Measurements from ENCODE around the gene SLC39A6.
"Not testable (repeated sequence)": the region's sequence is repeated elsewhere in the genome, so short reads cannot be mapped to it uniquely, and the experiment has no call there.

Gene SLC39A6

GRCh38 chr18:36131692-36132483 is 2.7 kb upstream of the SLC39A6 start:
- no peak for DNase-seq

GRCh38 chr18:36130883-36131653 is 1.9 kb upstream of the SLC39A6 start:
- no peak for DNase-seq

GRCh38 chr18:36130039-36130831 is 1.1 kb upstream of the SLC39A6 start:
- no peak for DNase-seq

- DNase-seq = no peak
Measured at GRCh38 chr18:36128907-36129299, 237 bp downstream of the SLC39A6 start.

GRCh38 chr18:36128530-36128870 is 640 bp downstream of the SLC39A6 start:
- DNase-seq = no peak

GRCh38 chr18:36127836-36128529 is 1.2 kb downstream of the SLC39A6 start:
- DNase-seq = no peak

- no peak for DNase-seq
Measured at GRCh38 chr18:36126668-36127067, 2.5 kb downstream of the SLC39A6 start.

GRCh38 chr18:36124841-36125240 is 4.3 kb downstream of the SLC39A6 start:
- DNase-seq = no peak

- no peak for DNase-seq
Measured at GRCh38 chr18:36120297-36120696, 8.8 kb downstream of the SLC39A6 start.

- not testable (repeated sequence) for DNase-seq
Measured at GRCh38 chr18:36116771-36117170, 12.4 kb downstream of the SLC39A6 start.

- DNase-seq = no peak
Measured at GRCh38 chr18:36114738-36115137, 14.4 kb downstream of the SLC39A6 start.

- no peak for DNase-seq
Measured at GRCh38 chr18:36114251-36114650, 14.9 kb downstream of the SLC39A6 start.

GRCh38 chr18:36112302-36112701 is 16.8 kb downstream of the SLC39A6 start:
- no peak for DNase-seq

- DNase-seq = no peak
Measured at GRCh38 chr18:36109737-36110136, 19.4 kb downstream of the SLC39A6 start.

GRCh38 chr18:36108601-36109000 is 20.5 kb downstream of the SLC39A6 start:
- no peak for DNase-seq

- no peak for DNase-seq
Measured at GRCh38 chr18:36108196-36108595, 20.9 kb downstream of the SLC39A6 start.

- DNase-seq = no peak
Measured at GRCh38 chr18:36107477-36107876, 21.7 kb downstream of the SLC39A6 start.

GRCh38 chr18:36104749-36105148 is 24.4 kb downstream of the SLC39A6 start:
- no peak for DNase-seq

- DNase-seq = no peak
Measured at GRCh38 chr18:36101943-36102342, 27.2 kb downstream of the SLC39A6 start.

GRCh38 chr18:36099311-36099710 is 29.8 kb downstream of the SLC39A6 start:
- no peak for DNase-seq

GRCh38 chr18:36096955-36097354 is 32.2 kb downstream of the SLC39A6 start:
- DNase-seq = no peak

- no peak for DNase-seq
Measured at GRCh38 chr18:36095936-36096519, 33.1 kb downstream of the SLC39A6 start.

GRCh38 chr18:36094431-36094830 is 34.7 kb downstream of the SLC39A6 start:
- DNase-seq = no peak
